GM12892 (cell line): ENCODE data around the gene AOPEP.

Source experiments
- DNase-seq: peaks from one replicate; pipeline ENCODE4 v3.0.0; 2011; ENCODE audit not compliant: insufficient read length
- FAIRE-seq: peaks from 2 replicates; lab custom pipeline; 2011; peaks lifted over from hg19 to GRCh38; lab: Jason Lieb, UNC
- POLR2A ChIP-seq: IDR thresholded peaks from 2 replicates; pipeline ENCODE4 v1.6.1; 2011; ENCODE audit warnings: low read depth, low read length, control low read depth
- POLR2AphosphoS5 ChIP-seq: IDR thresholded peaks from 2 replicates; pipeline ENCODE4 v1.6.1; 2011; ENCODE audit warnings: low read depth, low read length, control low read depth
- TAF1 ChIP-seq: IDR thresholded peaks from 2 replicates; pipeline ENCODE4 v1.6.1; 2011; ENCODE audit warnings: low read depth, mild to moderate bottlenecking, control low read depth, low read length, borderline replicate concordance

Gene AOPEP

DNA sequence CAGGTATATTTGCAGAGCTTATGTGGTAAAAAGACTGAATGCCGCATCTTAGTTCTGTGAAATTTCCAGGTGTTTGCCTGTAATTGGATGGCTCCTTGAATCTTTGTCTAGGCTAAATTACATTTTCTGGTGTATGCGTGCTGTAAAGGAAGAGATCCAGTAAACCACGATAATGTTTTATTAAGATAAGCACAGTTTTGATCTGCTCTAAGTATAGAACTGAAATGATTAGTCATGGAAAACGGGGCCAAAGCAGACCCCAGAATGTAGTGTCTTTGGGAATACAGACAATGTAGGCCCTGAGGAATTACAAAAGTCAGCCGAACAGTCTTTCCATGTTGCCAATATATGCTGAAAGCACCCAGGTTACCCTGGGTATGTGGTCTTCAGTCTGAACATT, 333.7 kb downstream of the AOPEP start:
- no peak for FAIRE-seq

DNA sequence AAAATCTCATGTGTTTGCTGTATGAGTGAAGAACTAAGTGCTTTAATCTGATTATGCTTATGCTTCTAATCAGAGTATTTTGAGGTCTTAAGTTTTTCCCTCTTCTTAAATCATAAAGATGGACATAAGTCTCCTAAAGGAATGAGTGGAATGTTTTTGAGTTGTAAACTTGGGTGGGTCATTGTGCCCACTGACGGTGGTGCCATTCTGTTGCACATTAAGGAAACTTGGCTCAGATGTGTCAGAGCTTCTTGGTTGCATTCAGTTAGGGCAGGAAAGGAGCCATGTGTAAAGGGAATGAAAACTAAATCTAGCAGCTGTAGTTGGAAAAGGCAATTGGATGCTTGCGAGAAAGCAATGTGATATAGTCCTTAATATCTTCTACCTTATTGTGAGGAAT, 334.4 kb downstream of the AOPEP start:
- DNase-seq (no peak), FAIRE-seq (no peak)
- TF ChIP-seq TAF1: no peak
- TF ChIP-seq POLR2AphosphoS5: no peak
- TF ChIP-seq POLR2A: no peak

More for the DNA sequence above, 333.7 kb downstream of the AOPEP start:
- DNase-seq: no peak
- no peak for TF ChIP-seq TAF1
- no peak for TF ChIP-seq POLR2AphosphoS5
- TF ChIP-seq POLR2A: no peak

DNA sequence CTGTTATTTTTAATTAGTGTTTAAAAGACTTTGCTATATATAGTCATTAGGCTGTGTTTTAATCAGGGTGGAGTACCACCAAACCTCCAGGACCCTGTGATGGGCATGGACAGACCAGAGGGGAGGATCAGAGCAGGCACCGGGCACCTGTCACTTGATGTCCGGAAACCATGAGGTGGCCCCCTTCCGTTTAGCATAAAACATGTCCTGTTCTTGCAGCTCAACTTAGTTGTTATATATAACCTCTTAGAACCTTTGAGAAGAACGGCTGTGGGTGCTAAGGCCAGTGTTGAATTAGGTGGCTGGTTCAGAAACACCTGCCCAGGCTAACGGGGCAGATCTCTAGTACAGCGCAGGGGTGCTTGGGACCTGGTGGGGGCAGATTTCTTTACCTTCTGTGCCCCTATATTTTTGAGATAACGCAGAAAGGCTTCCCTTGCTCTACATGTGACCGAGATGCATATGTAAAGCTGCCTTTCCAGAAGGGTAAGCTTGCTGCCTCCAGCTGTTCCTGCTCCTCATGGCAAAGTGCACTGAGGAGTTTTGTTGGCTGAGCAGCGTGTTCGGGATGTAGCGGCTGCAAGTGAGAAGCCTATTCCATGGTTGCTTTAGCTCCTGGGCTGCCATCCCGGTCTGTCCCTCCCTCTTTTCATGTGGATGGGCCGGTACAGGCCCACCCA, 335.6 kb downstream of the AOPEP start:
- FAIRE-seq (no peak), DNase-seq (no peak)
- TF ChIP-seq POLR2A (no peak), TAF1 (no peak), POLR2AphosphoS5 (no peak)

DNA sequence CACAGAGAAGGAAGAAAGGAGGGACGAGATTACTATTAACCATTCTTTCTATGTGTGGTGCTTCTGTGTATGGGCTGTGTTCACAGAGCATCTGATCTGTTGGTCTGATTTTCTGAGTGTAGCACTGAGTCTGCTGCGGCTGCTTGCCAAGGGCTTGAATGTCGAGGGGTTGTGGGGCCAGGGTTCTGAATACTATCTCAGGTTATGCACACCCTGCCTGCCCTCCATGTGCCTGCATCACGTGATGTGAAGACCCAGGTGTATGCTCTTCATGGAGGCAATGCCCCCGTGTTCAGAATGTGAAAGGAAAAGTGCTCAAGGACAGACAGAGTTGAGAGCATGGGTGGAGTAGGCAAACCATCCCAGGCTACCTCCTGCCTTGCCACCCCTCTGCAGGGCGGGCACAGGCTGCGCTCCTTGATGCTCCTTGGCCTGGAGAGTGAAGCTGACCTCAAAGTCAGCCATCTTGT, 336.1 kb downstream of the AOPEP start:
- FAIRE-seq (no peak), DNase-seq (no peak)

DNA sequence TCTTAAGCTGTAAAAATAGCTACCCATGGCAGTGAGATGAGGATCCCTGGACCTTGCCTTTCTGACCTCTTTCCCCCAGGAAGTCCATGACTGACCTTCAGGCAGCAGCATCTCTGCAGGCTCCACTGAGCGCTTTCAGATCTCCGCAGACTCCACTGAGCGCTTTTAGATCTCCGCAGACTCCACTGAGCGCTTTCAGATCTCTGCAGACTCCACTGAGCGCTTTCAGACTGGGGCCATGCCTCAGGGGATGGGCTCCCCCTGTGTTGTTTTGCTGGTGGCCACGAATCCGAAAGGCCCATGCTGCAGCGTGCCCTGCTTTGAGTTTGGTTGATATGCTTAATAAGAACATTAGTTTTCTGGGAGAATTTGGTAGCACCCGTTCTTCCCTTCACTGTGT, 336.8 kb downstream of the AOPEP start:
- DNase-seq (no peak), FAIRE-seq (no peak)
- TF ChIP-seq POLR2A (no peak), TAF1 (no peak), POLR2AphosphoS5 (no peak)

More for the DNA sequence above, 336.1 kb downstream of the AOPEP start:
- TF ChIP-seq TAF1 (no peak), POLR2AphosphoS5 (no peak), POLR2A (no peak)

DNA sequence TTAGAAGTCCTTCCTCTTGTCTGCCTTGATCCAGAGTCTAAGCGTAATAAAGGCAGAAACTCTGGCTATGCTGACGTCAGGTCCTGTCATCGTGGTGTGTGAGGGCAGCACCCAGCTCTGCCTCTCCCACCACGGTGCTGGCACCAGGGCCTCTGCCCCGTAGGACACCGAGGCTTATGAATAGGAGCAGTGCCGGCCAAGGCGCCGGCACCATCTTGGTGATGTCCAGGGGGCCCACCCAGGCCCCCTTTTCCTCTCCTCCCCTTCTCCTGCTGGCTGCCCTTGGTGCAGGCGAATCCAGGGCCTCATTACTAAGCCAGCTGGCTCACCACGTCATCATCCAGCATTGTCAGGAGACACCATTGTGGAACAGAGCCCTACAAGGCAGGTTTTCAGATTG, 338.7 kb downstream of the AOPEP start:
- FAIRE-seq (no peak), DNase-seq (no peak)
- TF ChIP-seq POLR2AphosphoS5: no peak
- TF ChIP-seq POLR2A: no peak
- no peak for TF ChIP-seq TAF1

DNA sequence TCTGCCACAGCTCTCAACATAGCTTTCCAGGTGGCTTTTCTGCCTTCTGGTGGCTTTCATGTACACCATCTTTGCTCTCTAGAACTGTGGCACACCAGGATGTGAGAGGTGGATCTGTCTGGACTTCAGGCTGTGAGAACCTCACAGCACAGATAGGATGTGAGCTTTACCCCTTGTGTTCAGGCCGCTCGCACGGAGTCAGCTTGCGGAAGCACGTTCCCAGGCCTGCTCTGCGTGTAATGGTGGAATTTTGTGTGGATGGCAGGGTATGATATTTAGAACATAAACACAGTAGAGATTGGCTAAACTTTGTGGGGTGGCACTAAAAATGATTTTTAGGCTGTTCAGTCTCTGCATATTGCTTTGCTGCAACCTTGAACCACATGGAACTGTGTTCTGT, 340.6 kb downstream of the AOPEP start:
- FAIRE-seq: no peak
- no peak for DNase-seq
- no peak for TF ChIP-seq TAF1
- no peak for TF ChIP-seq POLR2A
- no peak for TF ChIP-seq POLR2AphosphoS5

DNA sequence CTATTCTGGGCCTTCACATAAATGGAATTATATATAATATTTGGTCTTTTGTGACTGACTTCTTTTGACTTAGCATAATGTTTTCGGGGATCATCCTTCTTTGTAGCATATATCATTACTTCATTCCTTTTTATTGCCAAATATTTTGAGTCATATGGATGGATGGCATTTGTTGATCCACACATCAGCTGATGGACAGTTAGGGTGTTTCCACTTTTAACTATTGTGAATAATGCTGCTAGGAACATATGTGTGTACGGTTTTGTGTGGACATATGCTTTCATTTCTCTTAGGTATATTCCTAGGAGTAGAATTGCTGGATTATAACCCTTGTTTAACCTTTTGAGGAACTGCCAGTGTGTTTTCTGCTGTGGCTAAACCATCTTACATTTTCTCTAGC, 341.4 kb downstream of the AOPEP start:
- FAIRE-seq: no peak

DNA sequence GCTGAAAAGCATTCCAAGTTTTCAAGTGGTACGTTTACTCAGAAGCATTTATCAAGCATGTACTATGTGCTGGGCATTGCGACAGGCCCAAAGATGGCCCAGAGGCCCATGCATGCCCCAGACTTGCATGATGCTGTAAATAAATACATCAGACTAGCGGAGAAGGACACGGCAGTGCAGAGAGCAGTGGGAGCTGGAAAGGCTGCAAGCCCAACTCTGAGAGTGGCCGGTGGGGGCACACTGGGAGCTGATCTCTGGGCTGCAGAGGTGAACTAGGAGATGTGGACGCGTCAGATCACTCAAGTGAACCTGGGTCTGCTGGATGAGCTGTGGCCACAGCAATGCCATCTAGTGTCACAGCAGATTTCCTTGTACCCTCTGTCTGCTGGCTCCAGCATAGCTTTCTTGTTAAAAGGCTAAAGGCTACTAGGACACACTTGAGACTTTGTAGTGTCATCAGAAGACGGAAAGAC, 344.1 kb downstream of the AOPEP start:
- FAIRE-seq: no peak

More for the DNA sequence above, 341.4 kb downstream of the AOPEP start:
- no peak for DNase-seq
- TF ChIP-seq POLR2A (no peak), TAF1 (no peak), POLR2AphosphoS5 (no peak)

DNA sequence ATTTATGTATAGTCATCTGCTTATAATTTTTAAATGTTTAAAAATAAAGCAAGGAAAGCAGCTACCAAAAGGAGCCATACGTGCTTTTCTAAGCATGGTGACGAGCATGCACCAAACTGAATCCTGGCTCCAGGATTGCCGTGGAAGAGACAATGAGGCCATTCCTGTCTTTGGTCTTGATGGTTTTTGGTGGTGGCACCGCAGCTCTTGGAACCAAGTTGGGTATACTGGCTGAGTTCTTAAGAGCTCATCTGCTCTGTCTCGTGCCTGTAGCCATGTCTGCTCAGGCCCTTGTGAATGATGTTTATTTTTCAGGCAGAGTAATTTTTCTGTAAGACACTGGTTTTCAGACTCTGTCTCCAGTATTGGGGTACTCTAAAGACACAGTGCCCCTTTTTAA, 345.0 kb downstream of the AOPEP start:
- TF ChIP-seq TAF1: no peak
- no peak for TF ChIP-seq POLR2A
- TF ChIP-seq POLR2AphosphoS5: no peak
- DNase-seq (no peak), FAIRE-seq (no peak)

More for the DNA sequence above, 344.1 kb downstream of the AOPEP start:
- DNase-seq: no peak
- TF ChIP-seq POLR2A: no peak
- no peak for TF ChIP-seq POLR2AphosphoS5
- no peak for TF ChIP-seq TAF1

DNA sequence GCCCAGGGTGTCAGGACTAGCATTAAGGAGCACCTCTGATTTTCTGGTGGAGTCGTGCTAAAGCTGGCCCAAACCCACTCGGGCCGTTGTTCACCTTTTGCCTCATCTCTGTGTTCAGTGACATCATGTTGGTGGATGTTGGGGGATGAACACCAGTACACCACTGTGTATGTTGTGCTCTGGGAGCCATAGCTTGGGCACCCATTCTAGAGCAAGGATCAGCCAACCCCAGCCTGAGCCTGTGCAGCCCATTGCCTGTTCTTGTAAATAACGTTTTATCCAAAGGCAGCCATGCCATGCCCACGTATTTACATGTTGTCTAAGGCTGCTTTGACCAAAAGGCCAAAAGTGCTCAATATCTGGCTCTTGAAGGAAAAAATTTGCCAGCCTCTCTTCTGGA, 345.4 kb downstream of the AOPEP start:
- DNase-seq (no peak), FAIRE-seq (no peak)
- TF ChIP-seq POLR2AphosphoS5: no peak
- TF ChIP-seq TAF1: no peak
- TF ChIP-seq POLR2A: no peak

DNA sequence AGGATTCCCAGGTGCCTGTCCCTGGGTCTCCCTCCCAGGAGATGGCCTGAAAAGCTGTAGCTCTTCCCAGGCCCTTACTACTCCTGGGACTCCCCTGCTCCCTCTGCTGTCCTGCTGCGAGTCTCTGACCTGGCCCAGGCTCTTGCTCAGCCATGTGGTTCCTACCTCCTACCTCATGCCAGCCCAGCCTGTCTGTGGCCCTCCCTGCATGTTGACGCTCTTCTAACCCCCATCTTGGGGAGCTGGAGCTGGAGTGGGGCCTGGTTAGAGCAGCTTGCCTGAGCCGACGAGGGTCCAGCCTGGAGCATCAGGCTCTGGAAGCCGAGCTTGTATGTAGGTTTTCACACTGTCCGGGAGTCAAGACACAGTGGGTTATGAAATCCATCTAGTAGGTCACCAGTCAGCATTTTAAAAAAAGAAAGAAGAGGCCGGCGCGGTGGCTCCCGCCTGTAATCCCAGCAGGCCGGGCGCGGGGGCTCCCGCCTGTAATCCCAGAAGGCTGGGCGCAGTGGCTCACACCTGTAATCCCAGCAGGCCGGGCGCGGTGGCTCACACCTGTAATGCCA, 346.6 kb downstream of the AOPEP start:
- TF ChIP-seq TAF1 (no peak), POLR2AphosphoS5 (no peak), POLR2A (no peak)
- no peak for DNase-seq
- no peak for FAIRE-seq
